PC-3 (cell line): ENCODE measurements around the gene ADGRV1.

ENCODE experiments used
- EZH2phosphoT487 ChIP-seq: fragments of 300-600 bp; sonication (generic); IDR thresholded peaks from 2 replicates; pipeline ENCODE4 v1.6.1; 2018; ENCODE audit warnings: mild to moderate bottlenecking, antibody characterized with exemption, low read length, borderline replicate concordance
- TF ChIP-seq, protein P1 (sequence below): fragments of 300-600 bp; sonication (generic); conservative IDR thresholded peaks from 2 replicates; pipeline ENCODE4 v1.5.1; 2017; ENCODE audit warnings: antibody characterized with exemption, low read depth, mild to moderate bottlenecking, low read length

DNA sequence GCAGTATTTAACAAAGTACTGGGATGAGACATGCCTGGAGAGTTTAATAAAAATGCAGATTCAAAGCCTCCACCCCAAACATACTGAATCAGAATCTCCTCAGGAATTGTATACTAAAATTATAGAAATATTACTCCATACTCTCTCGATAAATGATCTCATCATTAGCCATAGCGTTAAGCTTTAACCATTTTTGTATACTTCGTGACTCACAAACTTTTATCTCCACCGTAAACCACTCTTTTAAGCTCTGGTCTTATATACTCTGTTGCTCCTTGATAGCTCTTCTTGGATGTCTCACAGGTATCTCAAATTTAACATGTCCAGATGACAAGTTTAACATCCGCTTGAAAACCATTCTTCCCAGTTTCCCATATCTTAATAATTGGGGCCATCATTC, 327.8 kb downstream of the ADGRV1 start:
- TF ChIP-seq, protein P1, sequence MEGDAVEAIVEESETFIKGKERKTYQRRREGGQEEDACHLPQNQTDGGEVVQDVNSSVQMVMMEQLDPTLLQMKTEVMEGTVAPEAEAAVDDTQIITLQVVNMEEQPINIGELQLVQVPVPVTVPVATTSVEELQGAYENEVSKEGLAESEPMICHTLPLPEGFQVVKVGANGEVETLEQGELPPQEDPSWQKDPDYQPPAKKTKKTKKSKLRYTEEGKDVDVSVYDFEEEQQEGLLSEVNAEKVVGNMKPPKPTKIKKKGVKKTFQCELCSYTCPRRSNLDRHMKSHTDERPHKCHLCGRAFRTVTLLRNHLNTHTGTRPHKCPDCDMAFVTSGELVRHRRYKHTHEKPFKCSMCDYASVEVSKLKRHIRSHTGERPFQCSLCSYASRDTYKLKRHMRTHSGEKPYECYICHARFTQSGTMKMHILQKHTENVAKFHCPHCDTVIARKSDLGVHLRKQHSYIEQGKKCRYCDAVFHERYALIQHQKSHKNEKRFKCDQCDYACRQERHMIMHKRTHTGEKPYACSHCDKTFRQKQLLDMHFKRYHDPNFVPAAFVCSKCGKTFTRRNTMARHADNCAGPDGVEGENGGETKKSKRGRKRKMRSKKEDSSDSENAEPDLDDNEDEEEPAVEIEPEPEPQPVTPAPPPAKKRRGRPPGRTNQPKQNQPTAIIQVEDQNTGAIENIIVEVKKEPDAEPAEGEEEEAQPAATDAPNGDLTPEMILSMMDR: no peak
- TF ChIP-seq EZH2phosphoT487: no peak
